WTC11 (cell line): ENCODE results near the gene OBSCN. TPM values are rescaled to one million over a fixed set of nuclear protein-coding genes. Genes with fewer than 3 reads are reported as not detected.

Source experiments
- ATAC-seq: fragments of 200-7000 bp; cut with Tn5 transposase; 2 replicates; pipeline ENCODE4 v1.10.0; 2021; ENCODE audit warnings: mild to moderate bottlenecking, moderate library complexity
- CTCF ChIA-PET: fragments of 300-600 bp; sonication (Branson Sonifier 250); formaldehyde crosslinking; loops from one replicate; lab custom pipeline; 2021; ENCODE audit warnings: antibody characterized with exemption; lab: Charles Lee
- POLR2A ChIA-PET: fragments of 350-600 bp; sonication (Branson Sonifier 250); formaldehyde crosslinking; loops from one replicate; lab custom pipeline; 2021; ENCODE audit warnings: antibody characterized with exemption; lab: Charles Lee
- DNase-seq: peaks from one replicate; pipeline ENCODE4 v3.0.0; 2021; ENCODE audit warnings: low spot score
- H3K27ac Mint-ChIP-seq: 2 replicates; pipeline ENCODE4 v1.8.0; 2021; ENCODE audit warnings: mixed read lengths
- H3K27me3 Mint-ChIP-seq: 2 replicates; pipeline ENCODE4 v1.8.0; 2021; ENCODE audit warnings: low read depth, mild to moderate bottlenecking, moderate library complexity, mixed read lengths
- H3K36me3 Mint-ChIP-seq: 2 replicates; pipeline ENCODE4 v1.8.0; 2021; ENCODE audit warnings: mixed read lengths
- H3K4me1 Mint-ChIP-seq: 2 replicates; pipeline ENCODE4 v1.8.0; 2022; ENCODE audit warnings: mixed read lengths
- H3K4me3 Mint-ChIP-seq: 2 replicates; pipeline ENCODE4 v1.8.0; 2021; ENCODE audit warnings: mild to moderate bottlenecking, moderate library complexity, mixed read lengths
- H3K9me3 Mint-ChIP-seq: 2 replicates; pipeline ENCODE4 v1.8.0; 2021; ENCODE audit warnings: mixed read lengths
- ETV6 ChIP-seq: sonication (generic); formaldehyde crosslinking; IDR thresholded peaks from 2 replicates; pipeline ENCODE4 v1.8.1; 2022; ENCODE audit warnings: mild to moderate bottlenecking, missing genetic modification reagents
- FOXK1 ChIP-seq: sonication (generic); formaldehyde crosslinking; IDR thresholded peaks from 2 replicates; pipeline ENCODE4 v1.8.0; 2022; ENCODE audit warnings: mild to moderate bottlenecking, moderate library complexity, missing genetic modification reagents
- GABPB1 ChIP-seq: sonication (generic); formaldehyde crosslinking; IDR thresholded peaks from 2 replicates; pipeline ENCODE4 v1.8.1; 2023; ENCODE audit warnings: mild to moderate bottlenecking, missing genetic modification reagents
- HMGXB4 ChIP-seq: sonication (generic); formaldehyde crosslinking; IDR thresholded peaks from 2 replicates; pipeline ENCODE4 v1.8.1; 2023; ENCODE audit warnings: mild to moderate bottlenecking, moderate library complexity, missing genetic modification reagents
- IRF1 ChIP-seq: sonication (generic); formaldehyde crosslinking; IDR thresholded peaks from 2 replicates; pipeline ENCODE4 v1.8.0; 2023; ENCODE audit warnings: missing genetic modification reagents
- IRF2 ChIP-seq: sonication (generic); formaldehyde crosslinking; IDR thresholded peaks from 2 replicates; pipeline ENCODE4 v1.8.0; 2022; ENCODE audit warnings: low read depth, missing genetic modification reagents, borderline replicate concordance
- JUN ChIP-seq: sonication (generic); formaldehyde crosslinking; IDR thresholded peaks from 2 replicates; pipeline ENCODE4 v1.8.0; 2023; ENCODE audit warnings: mild to moderate bottlenecking, missing genetic modification reagents
- NR3C1 ChIP-seq: sonication (generic); formaldehyde crosslinking; conservative IDR thresholded peaks from 2 replicates; pipeline ENCODE4 v1.8.1; 2023; ENCODE audit warnings: low read depth, mild to moderate bottlenecking, missing genetic modification reagents
- TEAD1 ChIP-seq: sonication (generic); formaldehyde crosslinking; IDR thresholded peaks from 2 replicates; pipeline ENCODE4 v1.8.0; 2022; ENCODE audit warnings: mild to moderate bottlenecking, missing genetic modification reagents
- TP53 ChIP-seq: sonication (generic); formaldehyde crosslinking; IDR thresholded peaks from 2 replicates; pipeline ENCODE4 v1.8.1; 2023; ENCODE audit warnings: mild to moderate bottlenecking, missing genetic modification reagents
- ZBTB21 ChIP-seq: sonication (generic); formaldehyde crosslinking; IDR thresholded peaks from 2 replicates; pipeline ENCODE4 v1.8.1; 2023; ENCODE audit warnings: mild to moderate bottlenecking, missing genetic modification reagents, borderline replicate concordance
- ZNF138 ChIP-seq: sonication (generic); formaldehyde crosslinking; conservative IDR thresholded peaks from 2 replicates; pipeline ENCODE4 v1.8.1; 2022; ENCODE audit warnings: mild to moderate bottlenecking, moderate library complexity, missing genetic modification reagents
- ZNF232 ChIP-seq: sonication (generic); formaldehyde crosslinking; IDR thresholded peaks from 2 replicates; pipeline ENCODE4 v1.8.0; 2022; ENCODE audit warnings: mild to moderate bottlenecking, missing genetic modification reagents
- ZNF281 ChIP-seq: sonication (generic); formaldehyde crosslinking; IDR thresholded peaks from 2 replicates; pipeline ENCODE4 v1.8.0; 2023; ENCODE audit warnings: mild to moderate bottlenecking, missing genetic modification reagents
- ZNF532 ChIP-seq: fragments of 250-450 bp; sonication (Bioruptor Pico); IDR thresholded peaks from 2 replicates; pipeline ENCODE4 v1.9.0; 2021; ENCODE audit warnings: mild to moderate bottlenecking, borderline replicate concordance
- ZNF671 ChIP-seq: fragments of 250-450 bp; sonication (Bioruptor Pico); IDR thresholded peaks from 2 replicates; pipeline ENCODE4 v1.8.0; 2021; ENCODE audit warnings: mild to moderate bottlenecking
- ZSCAN18 ChIP-seq: fragments of 250-450 bp; sonication (Bioruptor Pico); IDR thresholded peaks from 2 replicates; pipeline ENCODE4 v2.1.2; 2022; ENCODE audit warnings: mild to moderate bottlenecking, moderate library complexity
- total RNA-seq: library from RNA; stranded (reverse); gene quantifications from 3 replicates; pipeline ENCODE4 v1.2.3, GENCODE V29; 2021

The OBSCN gene
- total RNA-seq, 1 experiment from 2014 or later, result 38.8 TPM

- TF ChIP-seq JUN (CRISPR knock-in tag) (no peak), ETV6 (CRISPR knock-in tag) (no peak), TEAD1 (no peak)
Measured at GRCh38 chr1:228394571-228395394, 186.9 kb downstream of the OBSCN start (continued).

- ChIA-PET POLR2A (no interaction called here), CTCF (no interaction called here)
- Mint-ChIP-seq H3K4me3 (no peak overlapping the region), H3K27me3 (no peaks in the 10 kb centered on the region), H3K4me1 (no peaks in the 10 kb centered on the region), H3K9me3 (no peaks in the 10 kb centered on the region), H3K36me3 (peaks cover 41% of the 10 kb centered on the region), H3K27ac (no peak overlapping the region)
- TF ChIP-seq IRF2 (CRISPR knock-in tag) (no peak), ZNF532 (no peak), ZNF281 (CRISPR knock-in tag) (no peak), HMGXB4 (no peak), JUN (CRISPR knock-in tag) (no peak), ZNF232 (CRISPR knock-in tag) (no peak), ZBTB21 (CRISPR knock-in tag) (no peak), IRF1 (CRISPR knock-in tag) (no peak), GABPB1 (CRISPR knock-in tag) (no peak), FOXK1 (no peak), TP53 (CRISPR knock-in tag) (no peak), ZSCAN18 (CRISPR knock-in tag) (no peak), ZNF671 (CRISPR knock-in tag) (no peak), ZNF138 (CRISPR knock-in tag) (no peak), NR3C1 (CRISPR knock-in tag) (no peak)
- no peak for ATAC-seq
- no peak for DNase-seq
Measured at GRCh38 chr1:228396770-228397662, 189.2 kb downstream of the OBSCN start.
